ENCODE results near the gene THOC6.

DNA sequence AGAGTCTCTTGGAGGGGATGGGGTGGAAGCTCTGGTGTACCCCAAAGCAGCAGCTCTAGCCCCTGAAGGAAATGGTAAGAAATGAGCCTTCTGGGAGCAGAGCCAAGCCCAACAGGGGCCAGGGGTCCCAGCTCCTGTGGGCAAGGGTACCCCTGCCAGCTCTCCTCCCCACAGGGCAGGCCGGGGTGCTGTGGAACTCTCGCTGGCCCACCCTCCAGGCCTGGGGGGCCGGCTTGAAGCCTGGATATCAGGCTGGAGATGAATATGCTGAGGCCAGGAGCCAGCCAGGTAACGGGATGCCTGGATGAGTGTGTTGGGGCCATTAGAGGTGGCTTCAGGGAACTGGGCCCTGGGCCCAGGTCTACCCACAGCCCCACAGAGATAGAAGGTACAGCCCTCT is 23.3 kb upstream of the THOC6 start:
- TF ChIP-seq SUZ12 (IDR thresholded peaks at IDR 0.05; ENCODE audit: extremely low read depth, insufficient read depth, insufficient read length) (no peak), ZNF274 (IDR thresholded peaks at IDR 0.05; ENCODE audit: low read depth, low read length) (no peak)

Data from NT2/D1 (cell line).